DND-41 (cell line): ENCODE measurements around the gene HERC3.

Source experiments
- EZH2 ChIP-seq: IDR thresholded peaks from 3 replicates; pipeline ENCODE4 v1.6.1; 2012; ENCODE audit warnings: borderline replicate concordance, low read depth, mild to moderate bottlenecking, moderate library complexity, low read length, inconsistent platforms; ENCODE audit not compliant: severe bottlenecking
- TF ChIP-seq, protein P1 (sequence below): IDR thresholded peaks from 2 replicates; pipeline ENCODE4 v1.5.1; 2012; ENCODE audit warnings: borderline replicate concordance, low read length, moderate library complexity, mild to moderate bottlenecking; ENCODE audit not compliant: poor library complexity, severe bottlenecking; ENCODE audit errors: extremely low read depth

DNA sequence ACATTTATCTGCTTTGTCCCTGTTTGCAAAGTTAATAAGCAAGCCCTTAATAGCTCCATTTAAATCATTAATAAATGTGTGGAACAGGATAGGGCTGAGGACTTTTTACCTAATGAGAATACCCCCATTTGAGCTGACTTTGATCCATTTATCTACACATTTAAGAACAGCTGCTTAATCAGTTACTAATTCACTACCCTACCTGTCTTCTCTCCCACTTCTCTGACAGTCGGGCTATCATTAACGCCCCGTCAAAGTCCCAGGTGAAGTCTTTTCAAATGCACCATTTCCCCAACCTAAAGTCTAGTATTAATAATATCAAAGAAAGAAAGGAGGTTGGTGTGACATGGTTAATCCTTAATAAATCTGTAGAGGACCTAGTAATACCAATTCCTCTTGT, 162.5 kb downstream of the HERC3 start:
- TF ChIP-seq, protein P1, sequence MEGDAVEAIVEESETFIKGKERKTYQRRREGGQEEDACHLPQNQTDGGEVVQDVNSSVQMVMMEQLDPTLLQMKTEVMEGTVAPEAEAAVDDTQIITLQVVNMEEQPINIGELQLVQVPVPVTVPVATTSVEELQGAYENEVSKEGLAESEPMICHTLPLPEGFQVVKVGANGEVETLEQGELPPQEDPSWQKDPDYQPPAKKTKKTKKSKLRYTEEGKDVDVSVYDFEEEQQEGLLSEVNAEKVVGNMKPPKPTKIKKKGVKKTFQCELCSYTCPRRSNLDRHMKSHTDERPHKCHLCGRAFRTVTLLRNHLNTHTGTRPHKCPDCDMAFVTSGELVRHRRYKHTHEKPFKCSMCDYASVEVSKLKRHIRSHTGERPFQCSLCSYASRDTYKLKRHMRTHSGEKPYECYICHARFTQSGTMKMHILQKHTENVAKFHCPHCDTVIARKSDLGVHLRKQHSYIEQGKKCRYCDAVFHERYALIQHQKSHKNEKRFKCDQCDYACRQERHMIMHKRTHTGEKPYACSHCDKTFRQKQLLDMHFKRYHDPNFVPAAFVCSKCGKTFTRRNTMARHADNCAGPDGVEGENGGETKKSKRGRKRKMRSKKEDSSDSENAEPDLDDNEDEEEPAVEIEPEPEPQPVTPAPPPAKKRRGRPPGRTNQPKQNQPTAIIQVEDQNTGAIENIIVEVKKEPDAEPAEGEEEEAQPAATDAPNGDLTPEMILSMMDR, result no peak
- TF ChIP-seq EZH2, result no peak
